ENCODE data around the gene WDR93.
"Not testable (repeated sequence)": the region's sequence is repeated elsewhere in the genome, so short reads cannot be mapped to it uniquely, and the experiment has no call there.

WDR93 gene

GRCh38 chr15:89680282-89680873 is 10.2 kb upstream of the WDR93 start:
- TF ChIP-seq, protein P1, sequence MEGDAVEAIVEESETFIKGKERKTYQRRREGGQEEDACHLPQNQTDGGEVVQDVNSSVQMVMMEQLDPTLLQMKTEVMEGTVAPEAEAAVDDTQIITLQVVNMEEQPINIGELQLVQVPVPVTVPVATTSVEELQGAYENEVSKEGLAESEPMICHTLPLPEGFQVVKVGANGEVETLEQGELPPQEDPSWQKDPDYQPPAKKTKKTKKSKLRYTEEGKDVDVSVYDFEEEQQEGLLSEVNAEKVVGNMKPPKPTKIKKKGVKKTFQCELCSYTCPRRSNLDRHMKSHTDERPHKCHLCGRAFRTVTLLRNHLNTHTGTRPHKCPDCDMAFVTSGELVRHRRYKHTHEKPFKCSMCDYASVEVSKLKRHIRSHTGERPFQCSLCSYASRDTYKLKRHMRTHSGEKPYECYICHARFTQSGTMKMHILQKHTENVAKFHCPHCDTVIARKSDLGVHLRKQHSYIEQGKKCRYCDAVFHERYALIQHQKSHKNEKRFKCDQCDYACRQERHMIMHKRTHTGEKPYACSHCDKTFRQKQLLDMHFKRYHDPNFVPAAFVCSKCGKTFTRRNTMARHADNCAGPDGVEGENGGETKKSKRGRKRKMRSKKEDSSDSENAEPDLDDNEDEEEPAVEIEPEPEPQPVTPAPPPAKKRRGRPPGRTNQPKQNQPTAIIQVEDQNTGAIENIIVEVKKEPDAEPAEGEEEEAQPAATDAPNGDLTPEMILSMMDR (IDR thresholded peaks at IDR 0.05), result no peak

DNA sequence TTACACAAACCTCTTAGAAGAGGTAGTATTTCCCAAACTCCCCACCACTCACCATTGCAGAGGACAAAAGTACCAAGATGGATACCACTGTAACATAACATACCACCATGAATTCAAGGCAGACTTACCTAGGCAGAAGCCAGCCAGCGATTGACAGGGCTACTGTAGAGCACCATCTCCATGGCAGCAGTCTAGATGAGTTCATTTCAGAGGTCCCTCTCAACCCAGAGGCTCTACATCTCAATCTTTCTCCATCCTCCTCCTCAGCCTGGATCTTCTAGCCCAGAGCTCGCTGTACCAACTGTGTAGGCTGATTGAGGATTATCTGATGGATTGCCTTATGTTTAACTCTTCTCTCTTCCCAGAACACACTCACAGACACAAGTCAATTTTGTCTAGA is 9.5 kb upstream of the WDR93 start:
- H3K27me3 ChIP-seq, result no peaks in the 10 kb centered on the region
- H3K36me3 ChIP-seq, result no peaks in the 10 kb centered on the region
- H3K4me1 ChIP-seq (ENCODE audit: control insufficient read depth in 1 of 2, insufficient read depth in 1 of 2, low read depth in 1 of 2, low read length in 1 of 2), result no peaks in the 10 kb centered on the region
- no peak overlapping the region for H3K27ac ChIP-seq
- H3K4me3 ChIP-seq (ENCODE audit: low read depth in 1 of 2, low read length in 1 of 2), result no peak overlapping the region
- no peaks in the 10 kb centered on the region for H3K9me3 ChIP-seq
- TF ChIP-seq, protein P1 (IDR thresholded peaks at IDR 0.05), result no peak

More at GRCh38 chr15:89680282-89680873, 10.2 kb upstream of the WDR93 start:
- Histone ChIP-seq H3K4me3 (ENCODE audit: low read depth in 1 of 2, low read length in 1 of 2) (no peak overlapping the region), H3K9me3 (no peaks in the 10 kb centered on the region), H3K36me3 (no peaks in the 10 kb centered on the region), H3K4me1 (ENCODE audit: control insufficient read depth in 1 of 2, insufficient read depth in 1 of 2, low read depth in 1 of 2, low read length in 1 of 2) (no peaks in the 10 kb centered on the region), H3K27ac (no peak overlapping the region), H3K27me3 (no peaks in the 10 kb centered on the region)

GRCh38 chr15:89685995-89686394 is 4.6 kb upstream of the WDR93 start:
- TF ChIP-seq, protein P1 (IDR thresholded peaks at IDR 0.05), result no peak
- H3K9me3 ChIP-seq, result no peaks in the 10 kb centered on the region
- peaks cover 5 to 8% of the 10 kb centered on the region in 2 experiments for H3K4me1 ChIP-seq (ENCODE audit: control insufficient read depth in 1 of 2, insufficient read depth in 1 of 2, low read depth in 1 of 2, low read length in 1 of 2)
- H3K27me3 ChIP-seq, result no peaks in the 10 kb centered on the region
- no peak overlapping the region for H3K27ac ChIP-seq
- no peaks in the 10 kb centered on the region for H3K36me3 ChIP-seq
- no peak overlapping the region for H3K4me3 ChIP-seq (ENCODE audit: low read depth in 1 of 2, low read length in 1 of 2)

- Histone ChIP-seq H3K4me1 (ENCODE audit: control insufficient read depth in 1 of 2, insufficient read depth in 1 of 2, low read depth in 1 of 2, low read length in 1 of 2) (peaks cover 5 to 8% of the 10 kb centered on the region in 2 experiments), H3K27me3 (no peaks in the 10 kb centered on the region), H3K9me3 (no peaks in the 10 kb centered on the region), H3K27ac (no peak overlapping the region), H3K4me3 (ENCODE audit: low read depth in 1 of 2, low read length in 1 of 2) (no peak overlapping the region), H3K36me3 (no peaks in the 10 kb centered on the region)
- TF ChIP-seq, protein P1 (IDR thresholded peaks at IDR 0.05), result no peak
Observed at GRCh38 chr15:89686522-89686921, 4.1 kb upstream of the WDR93 start.

DNA sequence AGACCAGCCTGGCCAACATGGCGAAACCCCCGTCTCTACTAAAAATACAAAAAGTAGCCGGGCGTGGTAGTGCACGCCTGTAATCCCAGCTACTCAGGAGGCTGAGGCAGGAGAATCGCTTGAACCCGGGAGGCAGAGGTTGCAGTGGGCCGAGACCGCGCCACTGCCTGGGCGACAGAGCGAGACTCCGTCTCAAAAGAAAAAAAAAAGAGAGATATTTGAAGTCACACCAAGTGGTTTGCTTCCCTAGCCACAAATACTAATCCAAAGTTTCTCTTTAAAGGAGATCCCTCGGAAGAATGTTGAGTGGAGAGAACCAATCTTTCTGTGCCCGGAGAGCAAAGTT is 708 bp upstream of the WDR93 start:
- not testable (repeated sequence) for H3K4me1 ChIP-seq (ENCODE audit: control insufficient read depth in 1 of 2, insufficient read depth in 1 of 2, low read depth in 1 of 2, low read length in 1 of 2); H3K27ac ChIP-seq; H3K36me3 ChIP-seq; H3K27me3 ChIP-seq; H3K9me3 ChIP-seq
- peak overlapping the region; percentile 87 to 92 for H3K4me3 ChIP-seq (ENCODE audit: low read depth in 1 of 2, low read length in 1 of 2)

GRCh38 chr15:89693091-89693490 is 2.5 kb downstream of the WDR93 start:
- Histone ChIP-seq H3K4me1 (ENCODE audit: control insufficient read depth in 1 of 2, insufficient read depth in 1 of 2, low read depth in 1 of 2, low read length in 1 of 2) (peaks cover 5 to 8% of the 10 kb centered on the region in 2 experiments), H3K36me3 (no peaks in the 10 kb centered on the region), H3K9me3 (no peaks in the 10 kb centered on the region), H3K27ac (no peak overlapping the region), H3K27me3 (no peaks in the 10 kb centered on the region), H3K4me3 (ENCODE audit: low read depth in 1 of 2, low read length in 1 of 2) (no peak overlapping the region)
- TF ChIP-seq, protein P1 (IDR thresholded peaks at IDR 0.05), result no peak

Data from neutrophil (primary cell).